NK-92 treated with Interleukin-12 subunit alpha and Interleukin-12 subunit beta, amount 100 ng/mL, for 24 hours (cell line): ENCODE data around the gene HOXB5.

Source experiments
- DNase-seq: peaks from one replicate; lab custom pipeline; 2025; lab: John Stamatoyannopoulos, UW

Gene HOXB5

DNA sequence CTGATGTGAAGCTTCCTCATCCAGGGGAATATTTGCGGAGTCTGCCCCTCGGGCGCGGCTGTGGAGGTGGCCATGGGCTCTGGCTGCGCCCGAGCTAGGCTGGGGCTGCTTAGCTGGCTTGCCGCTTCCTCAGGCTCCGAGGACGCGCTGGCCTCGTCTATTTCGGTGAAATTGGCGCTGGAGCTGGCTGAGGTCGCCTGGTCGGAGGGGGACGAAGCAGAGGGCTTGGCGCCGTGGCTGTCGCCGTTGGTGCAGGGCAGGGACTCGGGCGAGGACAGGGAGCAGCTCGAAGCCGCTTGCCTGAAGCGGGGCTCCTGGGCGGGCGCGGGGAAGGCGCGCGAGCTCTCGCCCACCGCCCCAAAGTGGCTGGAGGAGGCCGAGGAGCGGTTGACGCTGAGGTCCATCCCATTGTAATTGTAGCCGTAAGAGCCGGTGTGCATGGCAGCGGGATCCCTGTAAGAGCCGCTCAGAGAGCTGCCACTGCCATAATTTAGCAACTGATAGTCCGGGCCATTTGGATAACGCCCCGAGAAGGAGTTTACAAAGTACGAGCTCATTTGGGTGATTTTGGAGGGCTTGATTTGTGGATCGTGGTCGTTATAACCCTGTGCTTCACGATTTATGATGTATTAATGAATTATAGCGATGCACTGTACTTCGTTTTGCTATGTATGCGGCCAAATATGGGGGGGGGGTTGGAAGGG, at the start of gene HOXB5:
Gene HOXB5, minus strand, starts transcription at position 654 of the 704 bp plus-strand sequence. Its CDS starts 97 bp downstream, at position 557.
- no peak for DNase-seq

DNA sequence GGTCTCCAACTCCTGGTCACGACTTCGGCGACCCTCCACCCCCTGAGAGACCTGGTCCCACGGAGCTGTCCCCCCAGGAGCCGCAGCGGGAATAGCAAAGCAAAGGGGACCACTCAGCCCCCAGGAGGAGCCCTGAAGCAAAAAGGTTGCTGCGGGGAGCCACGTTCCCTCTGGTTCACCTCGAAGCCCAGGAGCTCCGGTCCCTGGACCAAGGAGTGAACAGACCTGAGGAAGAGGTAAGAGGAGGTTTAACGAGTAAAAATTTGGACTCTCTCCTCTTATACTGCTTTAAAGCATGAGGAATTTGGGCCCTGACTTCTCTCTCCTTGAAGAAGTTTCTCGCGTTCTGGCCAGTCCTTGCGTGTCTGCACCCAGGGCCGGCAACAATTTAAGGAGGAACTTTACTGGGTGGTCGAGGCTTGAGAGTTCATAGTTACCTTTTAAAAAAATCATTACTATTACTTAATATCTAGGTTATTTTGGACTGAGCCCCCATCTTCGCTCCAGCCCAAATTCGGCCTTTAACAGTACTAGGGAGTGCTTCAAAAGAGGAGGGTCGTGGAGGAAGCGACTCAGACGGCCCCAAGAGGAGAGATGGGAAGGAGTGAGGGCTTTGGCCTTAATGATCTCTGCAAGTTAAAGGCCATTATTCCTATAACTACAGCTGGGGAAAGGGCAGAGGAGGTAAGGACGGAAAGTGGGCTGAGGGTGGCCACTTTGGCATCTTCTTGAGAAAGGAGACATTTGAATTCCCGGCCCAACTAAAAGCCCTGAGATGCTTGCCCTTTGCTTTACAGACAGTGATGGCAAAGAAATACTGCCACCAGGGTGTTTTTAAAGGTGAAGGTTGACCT, 49.5 kb upstream of the HOXB5 start:
- DNase-seq = no peak

DNA sequence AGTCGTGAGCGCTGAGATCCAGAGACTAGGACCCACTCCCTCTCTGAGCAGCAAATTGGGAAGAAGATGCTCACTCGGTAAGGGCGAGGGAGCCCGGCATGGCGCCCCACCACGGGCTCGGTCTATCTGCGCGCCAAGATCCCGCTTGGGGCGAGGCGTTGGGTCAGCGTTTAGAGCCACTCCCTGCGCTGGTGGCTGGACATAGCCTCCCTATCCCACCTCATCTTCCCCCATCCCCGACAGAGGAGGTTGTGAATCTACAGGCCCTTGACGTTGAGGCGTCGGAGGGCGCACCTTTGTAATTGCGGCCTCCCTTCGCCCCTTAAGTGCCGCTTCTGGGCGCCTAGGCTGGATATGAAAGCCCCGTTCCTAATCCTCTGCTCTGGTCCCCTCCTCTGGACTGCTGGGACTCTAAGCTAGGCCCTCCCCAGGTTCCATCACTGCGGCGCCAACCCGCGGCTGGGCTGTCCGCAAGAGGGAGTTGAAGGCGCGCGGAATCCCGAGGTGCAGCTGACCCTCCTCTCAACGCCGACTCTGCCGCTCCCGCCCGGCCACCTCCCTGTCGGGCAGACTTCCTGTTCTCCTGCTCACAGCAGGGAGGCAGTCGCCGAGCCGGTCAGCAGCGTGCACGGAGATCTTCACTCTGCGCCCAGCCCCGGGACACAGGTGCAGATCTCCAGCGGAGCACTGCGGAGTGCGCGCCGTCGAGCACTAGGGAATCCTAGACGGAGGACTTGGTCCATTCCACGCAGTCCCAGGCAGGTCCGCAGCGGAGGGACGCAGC, 48.7 kb upstream of the HOXB5 start:
- no peak for DNase-seq

DNA sequence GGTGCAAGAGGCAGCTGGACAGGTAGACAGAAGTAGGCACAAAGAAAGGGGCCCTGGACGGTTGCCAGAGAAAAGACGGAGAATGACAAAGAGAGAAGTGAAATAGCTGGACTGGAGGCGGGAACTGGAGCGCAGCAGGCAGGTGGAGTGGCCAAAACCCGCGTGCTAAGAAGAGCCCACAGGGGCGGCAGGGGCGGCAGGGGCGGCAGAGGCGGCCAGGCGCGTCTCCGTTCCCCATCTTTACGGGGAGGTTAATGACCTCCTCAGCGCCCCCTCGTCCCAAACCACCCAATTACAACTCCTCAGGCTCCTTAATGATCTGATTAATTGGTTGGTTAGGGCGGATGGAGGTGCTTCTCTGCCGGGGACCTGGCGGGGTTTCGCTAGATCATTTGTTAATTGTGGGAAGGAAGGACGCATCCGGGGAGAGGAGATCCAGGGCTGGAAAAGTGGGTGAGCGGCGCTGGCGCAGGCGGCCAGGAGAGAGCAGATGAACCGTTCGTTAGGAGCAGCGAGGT, 48.0 kb upstream of the HOXB5 start:
- no peak for DNase-seq

DNA sequence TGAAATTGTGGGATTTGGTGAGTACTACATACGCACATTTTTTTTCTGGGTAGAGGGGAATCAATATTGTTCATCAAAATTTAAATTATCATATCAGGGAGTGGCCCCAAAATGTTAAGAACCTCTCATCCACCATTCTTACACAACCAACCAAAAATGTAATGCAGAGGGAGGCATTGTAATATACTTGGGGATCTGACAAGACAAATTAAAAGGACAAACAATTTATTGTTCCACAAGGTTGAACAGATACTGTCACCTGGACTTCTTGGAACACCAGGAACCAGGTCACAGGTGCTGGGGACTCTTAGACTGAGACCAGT, 47.2 kb upstream of the HOXB5 start:
- no peak for DNase-seq

DNA sequence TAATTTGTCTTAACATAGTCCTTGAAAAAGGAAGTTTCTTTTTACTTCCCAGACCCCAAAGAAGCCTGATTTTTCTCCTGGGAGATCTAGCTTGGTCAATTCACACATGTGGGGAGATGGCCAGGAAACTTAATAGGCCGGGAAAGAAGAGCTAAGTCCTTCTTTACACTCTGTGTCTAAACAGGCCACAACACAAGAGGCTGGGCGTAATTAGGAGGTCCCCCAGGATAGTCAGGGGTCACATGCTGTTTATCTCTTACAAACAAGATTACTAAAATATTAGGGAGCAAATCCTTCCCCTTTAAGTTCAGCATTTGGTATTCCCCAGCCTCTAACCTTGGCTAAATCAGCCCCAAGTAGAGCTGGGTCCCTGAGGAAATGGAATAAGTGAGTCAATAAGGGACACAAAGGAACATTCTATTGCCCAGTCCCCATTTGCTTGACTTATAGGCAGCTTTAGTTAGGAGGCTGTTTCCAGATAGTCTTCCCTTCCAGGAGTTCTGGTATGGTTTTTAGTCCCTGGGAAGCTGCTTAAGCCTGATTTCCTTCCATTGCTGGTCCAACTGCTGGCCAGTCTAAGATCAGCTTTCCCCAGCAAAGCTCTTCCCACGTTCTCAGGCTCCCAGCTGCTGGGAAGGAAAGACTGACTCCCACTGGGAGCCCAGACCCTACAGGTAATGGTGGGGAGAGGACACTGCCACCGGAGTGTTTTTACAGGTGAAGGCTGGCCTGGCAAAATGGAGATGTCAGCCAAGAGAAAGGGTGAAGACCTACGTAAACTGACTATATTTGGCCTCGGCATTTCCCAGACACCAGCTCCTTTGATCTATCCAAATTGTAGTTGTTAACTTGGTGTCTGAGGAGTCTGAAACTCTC, 46.6 kb upstream of the HOXB5 start:
- DNase-seq = no peak

DNA sequence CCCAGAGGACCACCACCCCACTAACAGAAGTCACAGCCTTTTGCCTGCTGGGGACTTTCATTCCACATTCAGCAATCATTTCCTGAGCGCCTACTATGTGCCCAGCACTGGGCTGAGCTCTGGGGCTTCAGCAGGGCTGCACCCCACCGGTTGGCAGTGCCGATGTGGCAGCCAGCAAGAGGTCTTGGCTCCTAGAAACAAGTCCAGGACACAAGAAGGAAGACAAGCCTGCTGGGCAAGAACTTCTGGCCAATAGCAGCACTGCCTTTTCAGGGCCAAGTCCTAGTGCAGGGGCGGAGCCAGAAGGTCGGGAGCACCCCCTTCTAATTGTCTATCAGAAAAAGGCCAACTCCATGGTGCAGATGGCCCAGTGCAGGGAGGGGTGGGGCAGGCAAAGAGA, 45.6 kb upstream of the HOXB5 start:
- DNase-seq = no peak

DNA sequence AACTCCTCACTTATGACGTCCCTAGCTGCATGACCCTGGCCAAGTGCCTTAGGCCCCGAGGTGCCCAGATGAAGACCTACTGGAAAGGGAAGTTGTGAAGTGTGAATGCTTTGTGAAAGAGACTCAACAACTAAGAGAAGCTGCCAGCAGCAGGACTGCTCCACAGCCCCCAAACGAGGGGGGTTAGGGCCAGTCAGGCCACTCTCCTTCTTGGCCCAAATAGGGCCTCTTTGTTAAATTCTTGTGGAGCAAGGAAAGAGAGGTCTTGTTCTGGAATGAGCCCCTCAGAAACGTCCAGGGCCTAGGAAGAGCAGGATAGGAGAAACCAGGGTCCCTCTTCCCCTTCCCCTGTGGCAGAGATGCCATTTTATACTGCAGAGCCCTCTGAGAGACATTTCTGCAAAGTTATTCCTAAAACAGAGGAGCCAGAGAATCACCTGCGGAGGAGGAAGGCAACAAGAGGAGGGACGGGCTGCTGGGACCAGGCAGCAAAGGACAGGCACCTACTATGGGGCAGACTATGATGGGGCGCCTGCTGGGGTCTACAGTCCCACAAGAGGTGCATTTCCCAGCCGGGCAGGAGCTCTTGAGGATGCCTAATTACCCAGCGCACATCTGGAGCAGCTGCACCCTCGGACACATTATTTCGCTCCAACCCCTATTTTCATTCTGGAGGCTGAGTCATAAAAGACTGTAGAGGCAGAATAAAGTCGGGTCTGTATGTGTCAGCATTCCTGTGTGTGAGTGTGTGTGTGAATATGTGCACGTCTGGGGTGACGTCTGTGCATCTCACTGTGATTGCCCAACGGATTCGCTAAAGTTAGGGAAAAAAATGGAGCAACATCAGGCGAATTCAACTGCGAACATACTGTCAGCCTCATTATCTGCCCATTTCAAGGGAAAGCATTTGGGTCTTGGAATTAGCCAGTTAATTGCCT, 44.0 kb upstream of the HOXB5 start:
- DNase-seq = no peak

DNA sequence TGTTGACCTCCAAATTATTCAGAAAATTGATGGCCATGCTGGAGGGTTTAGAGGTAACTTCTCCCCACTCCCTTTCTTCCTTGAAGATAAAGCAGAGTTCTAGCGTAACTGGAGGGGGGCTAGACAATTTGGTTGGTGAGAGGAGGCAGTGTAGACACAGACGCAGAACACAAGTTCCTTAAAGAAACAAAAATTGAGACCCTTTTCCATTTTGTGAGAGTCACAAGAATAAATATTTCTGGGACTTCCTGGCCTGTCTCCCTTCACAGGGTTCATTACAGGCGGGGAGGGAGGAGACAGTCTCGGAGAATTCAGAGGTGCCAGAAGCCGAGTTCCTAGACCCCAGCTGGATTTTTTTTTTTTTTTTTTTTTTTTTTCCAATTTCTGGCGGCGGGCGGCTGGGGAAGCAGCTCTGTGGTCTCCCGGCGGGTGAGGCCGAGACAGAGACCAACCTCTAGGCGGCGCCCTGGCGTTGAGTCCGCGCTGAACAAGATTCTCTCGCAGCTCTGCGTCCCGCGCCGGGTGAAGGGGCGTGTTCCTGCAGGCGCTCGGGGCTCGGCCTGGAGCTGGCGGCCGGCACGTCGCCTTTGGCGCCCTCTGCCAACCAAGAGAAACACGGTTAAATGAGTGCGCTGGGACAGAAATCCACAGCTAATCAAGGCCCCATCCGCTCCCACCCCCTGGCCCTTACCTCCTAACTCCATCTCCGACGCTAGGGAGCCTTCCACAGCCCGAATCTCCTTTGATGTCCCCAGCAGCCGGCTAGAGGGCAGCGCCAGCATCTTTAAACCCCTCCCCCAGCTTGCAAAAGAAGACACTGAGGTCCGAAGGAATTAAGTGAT, 42.8 kb upstream of the HOXB5 start:
- no peak for DNase-seq

DNA sequence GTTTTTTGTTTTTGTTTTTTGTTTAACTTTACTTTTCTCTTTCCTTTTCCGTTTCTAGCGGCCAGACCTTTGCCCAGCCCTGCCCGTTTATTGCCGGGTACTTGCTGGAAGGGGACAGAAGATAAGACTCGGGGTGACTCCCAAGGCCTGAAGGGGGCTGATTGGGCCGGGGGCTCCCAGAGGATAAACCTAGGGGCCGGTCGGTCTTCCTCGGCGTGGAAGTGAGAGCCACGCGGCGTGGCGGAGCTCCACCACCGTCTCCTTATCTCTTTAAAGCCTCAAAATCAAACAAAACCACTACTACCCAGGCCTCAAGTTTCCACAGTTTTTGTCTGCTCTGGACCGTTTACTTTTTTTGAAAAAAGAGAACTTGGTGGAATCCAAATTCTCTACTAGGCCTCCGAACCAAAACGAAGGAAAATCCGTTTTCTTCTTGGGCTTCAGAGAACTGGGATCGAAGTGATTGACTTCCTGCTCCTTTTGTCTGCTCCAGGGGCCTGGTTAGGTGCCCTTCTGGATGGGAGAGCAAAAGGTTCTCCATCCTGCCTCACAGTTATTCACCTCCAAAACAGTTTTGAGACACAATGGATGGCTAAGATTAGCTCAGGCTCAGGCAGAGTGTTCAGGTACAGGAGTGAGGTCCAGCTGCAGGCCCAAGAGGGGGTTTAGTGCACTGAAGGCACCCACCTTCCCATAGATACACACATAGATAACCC, 41.1 kb upstream of the HOXB5 start:
- no peak for DNase-seq

DNA sequence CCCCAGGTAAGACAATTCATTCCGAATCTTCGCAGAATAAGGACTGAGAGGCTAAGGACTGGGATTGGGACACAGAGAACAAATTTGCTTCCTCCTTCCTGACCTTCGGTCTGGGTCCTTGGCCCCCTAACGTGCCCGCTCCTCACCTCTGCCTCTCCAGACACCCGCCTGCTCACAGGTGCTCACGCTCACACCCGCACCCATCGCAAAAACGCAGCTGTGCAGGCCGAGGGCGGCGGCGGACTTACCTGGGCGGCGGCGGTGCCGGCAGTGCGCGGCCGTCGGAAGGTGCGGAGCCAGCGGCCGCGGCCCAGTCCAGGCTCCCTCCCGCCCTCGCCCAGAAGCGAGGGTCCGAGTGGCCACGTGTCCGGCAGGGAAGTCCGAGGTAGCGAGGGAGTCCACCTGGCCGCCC, 39.7 kb upstream of the HOXB5 start:
- DNase-seq = no peak

DNA sequence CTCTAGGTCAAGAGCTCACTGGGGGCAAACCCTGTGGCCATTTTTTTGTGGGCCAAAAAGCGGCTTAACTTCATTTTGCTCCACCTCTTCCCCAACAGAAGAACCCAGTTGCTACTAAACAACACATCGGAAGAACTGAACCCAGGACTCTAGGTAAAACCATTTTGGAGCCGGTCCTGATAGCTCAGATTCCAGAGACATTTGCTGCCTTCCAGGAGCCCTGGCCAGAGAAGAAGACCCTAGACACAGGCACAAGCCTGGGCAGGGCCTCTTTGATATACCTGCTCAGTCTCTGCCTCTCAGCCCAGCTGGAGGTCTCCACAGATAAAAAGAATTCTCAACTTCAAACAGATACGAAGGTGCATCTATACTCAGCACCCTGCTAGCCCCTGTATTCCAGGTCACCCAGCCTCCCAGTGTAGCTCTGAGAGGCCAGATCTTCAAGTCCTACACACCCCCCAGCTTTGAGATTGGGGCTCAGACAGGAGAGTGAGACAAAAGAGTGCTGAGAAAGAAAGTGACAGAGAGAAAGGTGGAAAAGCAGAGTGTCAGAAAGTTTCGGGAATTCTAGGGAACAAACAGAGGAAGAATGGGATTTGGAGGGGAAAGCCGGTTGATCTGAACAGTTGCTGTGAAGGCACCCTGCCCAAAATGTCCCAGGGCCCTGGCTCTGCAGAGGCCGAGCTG, 39.1 kb upstream of the HOXB5 start:
- DNase-seq = no peak

DNA sequence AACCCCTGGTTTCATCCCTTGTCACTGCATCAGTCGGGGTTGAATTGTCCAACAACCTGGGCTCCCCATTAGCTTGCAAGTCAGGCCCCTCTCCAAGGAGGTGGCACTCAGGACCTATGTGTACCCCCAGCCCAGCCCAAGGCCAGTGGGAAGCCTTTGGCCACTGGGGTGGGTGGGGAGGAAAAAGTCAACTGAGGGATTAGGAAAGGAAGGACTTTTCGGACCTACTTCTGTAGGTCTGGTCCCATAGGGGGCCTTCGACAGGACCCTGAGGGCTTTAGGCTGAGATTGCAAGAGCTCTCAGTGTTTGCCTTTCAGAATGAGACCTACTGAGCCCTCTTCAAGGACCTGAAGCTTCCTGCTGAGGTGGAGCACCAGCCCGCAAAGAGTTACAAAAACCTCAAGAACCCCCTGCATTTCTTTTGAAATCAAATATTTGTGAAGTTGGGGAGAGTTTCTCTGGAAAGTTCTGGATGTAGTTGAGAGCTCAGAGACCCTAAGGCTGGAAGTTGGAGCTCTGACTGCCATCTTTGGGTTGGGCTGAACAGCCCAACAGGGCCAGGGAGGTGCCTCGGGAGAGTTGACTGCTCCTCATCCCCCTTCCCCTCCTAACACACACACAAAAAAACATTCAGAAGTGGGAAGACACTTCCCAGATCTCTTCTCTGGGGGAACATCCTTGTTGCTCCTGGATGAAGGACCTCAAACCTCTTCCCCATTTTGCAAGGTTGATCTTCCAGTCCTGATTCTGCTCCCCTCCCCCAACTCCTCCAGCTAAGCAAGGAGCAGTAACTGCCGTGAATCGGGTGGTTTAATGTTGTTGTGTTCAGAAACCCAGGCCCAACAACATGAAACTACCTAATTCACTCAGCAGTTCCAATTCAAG, 38.4 kb upstream of the HOXB5 start:
- DNase-seq = no peak

DNA sequence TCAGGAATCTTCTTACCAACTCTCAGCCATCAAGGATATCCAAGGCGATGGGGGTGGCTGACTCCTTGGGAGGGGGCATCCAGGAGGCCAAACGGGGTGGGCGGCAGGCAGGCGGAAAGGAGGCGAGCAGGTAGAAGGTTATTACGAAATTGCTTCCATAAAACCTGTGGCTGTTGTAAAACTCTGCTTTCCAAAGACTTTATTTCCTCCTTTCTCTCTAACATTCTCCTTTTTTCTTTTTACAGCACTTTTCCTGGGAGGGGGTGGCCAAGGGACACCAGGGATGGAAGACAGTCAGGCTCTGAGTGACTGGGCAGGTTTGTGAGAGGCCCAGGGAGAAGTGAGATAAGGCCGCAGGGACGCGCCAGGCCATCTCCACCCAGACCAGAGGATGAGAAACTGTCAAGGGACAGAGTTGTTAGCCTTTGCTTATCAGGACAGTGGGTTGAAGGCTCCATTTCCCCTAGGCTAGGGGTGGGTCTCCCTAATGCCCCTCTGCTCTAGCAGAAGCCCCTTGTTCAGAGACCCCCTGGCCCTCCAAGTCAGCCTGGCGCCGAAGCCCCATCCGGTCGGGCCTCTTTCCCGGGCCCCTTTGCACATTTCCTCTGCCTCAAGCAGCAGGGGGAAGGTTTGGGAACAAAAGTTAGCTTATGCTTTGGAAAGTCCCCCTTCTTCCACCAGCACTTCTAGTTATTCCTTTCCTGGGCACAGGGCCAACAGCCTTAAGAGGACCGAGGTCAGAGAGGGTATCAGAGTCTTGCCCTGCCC, 37.5 kb upstream of the HOXB5 start:
- DNase-seq = no peak

DNA sequence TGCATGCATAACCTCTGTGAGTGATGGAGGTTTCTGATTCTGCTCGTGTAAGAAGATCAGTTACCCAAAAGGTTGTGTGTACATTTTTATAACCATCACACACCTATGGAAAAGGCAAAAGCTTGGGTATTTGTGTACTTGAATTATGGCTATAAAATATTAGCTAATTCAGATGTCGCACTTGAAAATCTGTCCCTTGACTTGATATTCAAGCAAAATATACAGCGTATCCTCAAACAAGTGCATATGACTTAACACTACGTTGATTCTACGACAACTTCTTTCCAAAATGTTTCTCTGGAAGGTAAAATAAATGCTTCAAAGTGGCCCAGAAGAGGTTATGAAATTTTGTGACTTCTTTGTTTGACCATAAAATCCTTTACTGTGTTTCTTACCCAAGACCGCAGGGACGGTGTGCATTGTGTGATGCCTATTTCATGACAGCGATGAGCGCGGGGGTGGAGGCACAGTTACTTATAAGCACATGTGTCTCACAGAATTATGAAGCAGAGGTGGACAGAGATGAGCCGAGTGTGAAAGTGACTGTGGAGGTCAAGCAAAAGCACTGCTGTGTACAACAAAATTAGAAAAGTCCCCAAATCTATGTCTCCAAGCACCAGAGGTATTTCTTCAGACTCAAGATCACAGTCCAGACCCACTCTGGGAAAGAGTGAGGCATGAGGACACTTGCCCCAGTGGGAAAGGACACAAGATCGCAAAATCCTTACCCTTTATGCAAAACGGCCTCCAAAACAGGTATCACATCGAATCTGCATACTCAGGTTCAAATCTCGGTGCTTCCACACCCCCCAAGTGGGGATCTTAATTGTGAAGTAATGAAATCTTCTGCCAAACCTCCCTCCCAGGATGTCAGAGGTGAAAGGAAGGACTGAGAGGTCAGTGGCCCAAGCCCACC, 36.7 kb upstream of the HOXB5 start:
- DNase-seq = no peak
